Measurements from ENCODE around the gene VSIG10L2.

VSIG10L2 gene

DNA sequence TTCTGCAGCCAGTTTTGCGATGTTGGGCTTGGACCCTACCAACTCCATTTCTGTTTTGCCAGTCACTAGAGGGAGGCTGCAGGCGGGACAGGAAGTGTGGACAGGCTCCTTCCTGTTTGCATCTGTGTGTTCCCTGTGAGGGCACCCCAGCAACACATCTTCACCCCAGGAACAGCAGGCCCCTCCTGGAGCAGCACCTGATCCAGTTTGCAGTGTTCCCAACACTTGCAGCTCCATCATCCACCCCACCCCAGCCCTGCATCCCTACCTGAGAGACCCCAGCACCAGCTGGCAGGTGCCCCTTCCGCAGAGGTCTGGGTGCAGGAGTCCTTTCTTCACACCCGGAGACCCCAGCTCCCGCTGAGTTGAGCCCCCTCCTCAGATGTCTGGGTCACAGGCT lies 7.4 kb upstream of the VSIG10L2 start:
- TF ChIP-seq, protein P1, sequence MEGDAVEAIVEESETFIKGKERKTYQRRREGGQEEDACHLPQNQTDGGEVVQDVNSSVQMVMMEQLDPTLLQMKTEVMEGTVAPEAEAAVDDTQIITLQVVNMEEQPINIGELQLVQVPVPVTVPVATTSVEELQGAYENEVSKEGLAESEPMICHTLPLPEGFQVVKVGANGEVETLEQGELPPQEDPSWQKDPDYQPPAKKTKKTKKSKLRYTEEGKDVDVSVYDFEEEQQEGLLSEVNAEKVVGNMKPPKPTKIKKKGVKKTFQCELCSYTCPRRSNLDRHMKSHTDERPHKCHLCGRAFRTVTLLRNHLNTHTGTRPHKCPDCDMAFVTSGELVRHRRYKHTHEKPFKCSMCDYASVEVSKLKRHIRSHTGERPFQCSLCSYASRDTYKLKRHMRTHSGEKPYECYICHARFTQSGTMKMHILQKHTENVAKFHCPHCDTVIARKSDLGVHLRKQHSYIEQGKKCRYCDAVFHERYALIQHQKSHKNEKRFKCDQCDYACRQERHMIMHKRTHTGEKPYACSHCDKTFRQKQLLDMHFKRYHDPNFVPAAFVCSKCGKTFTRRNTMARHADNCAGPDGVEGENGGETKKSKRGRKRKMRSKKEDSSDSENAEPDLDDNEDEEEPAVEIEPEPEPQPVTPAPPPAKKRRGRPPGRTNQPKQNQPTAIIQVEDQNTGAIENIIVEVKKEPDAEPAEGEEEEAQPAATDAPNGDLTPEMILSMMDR (IDR thresholded peaks at IDR 0.05; ENCODE audit: low read depth, low read length): no peak
- DNase-seq (ENCODE audit: extremely low read depth, low read depth): no peak

DNA sequence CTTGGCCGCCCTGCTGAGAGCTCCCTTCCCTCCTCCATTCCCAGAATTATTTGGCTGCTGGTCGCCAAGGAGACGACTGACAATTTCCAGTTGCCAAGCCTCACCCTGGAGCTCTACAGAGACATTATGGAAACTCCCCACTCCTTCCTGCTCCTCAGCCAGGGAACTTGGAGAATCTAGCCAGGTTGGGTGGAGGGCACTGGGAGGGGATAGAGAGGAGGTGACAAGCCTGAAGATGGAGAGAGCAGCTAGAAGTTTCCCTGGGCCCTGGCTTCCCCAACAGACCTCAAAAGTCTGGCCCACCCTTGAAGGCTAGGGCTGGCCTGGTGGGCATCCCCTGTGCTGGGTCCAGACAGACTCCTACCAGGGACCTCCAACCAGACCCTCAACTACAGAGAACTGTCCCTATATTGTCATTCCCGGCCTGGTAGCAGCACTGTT lies 6.7 kb upstream of the VSIG10L2 start:
- DNase-seq (ENCODE audit: extremely low read depth, low read depth): no peak
- TF ChIP-seq, protein P1 (IDR thresholded peaks at IDR 0.05; ENCODE audit: low read depth, low read length): no peak

DNA sequence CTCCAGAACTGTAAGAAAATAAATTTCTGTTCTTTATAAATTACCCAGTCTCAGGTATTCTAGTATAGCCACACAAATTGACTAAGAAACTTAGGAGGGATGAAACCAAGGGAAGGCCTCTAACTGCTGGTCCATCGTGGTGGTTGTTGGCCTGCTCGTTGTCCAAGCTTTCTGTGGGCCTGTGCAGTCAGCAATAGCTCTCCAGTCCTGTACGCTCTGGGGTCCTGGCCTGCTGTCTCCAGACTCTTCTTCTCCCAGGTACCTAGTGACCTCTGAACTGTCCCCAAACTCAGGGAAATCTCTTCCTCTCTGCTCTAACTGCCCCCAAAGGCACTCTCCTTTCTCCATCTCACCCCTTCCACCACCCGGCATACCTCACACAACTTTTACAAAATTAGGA lies 5.7 kb upstream of the VSIG10L2 start:
- TF ChIP-seq, protein P1 (IDR thresholded peaks at IDR 0.05; ENCODE audit: low read depth, low read length): no peak
- DNase-seq (ENCODE audit: extremely low read depth, low read depth): no peak

DNA sequence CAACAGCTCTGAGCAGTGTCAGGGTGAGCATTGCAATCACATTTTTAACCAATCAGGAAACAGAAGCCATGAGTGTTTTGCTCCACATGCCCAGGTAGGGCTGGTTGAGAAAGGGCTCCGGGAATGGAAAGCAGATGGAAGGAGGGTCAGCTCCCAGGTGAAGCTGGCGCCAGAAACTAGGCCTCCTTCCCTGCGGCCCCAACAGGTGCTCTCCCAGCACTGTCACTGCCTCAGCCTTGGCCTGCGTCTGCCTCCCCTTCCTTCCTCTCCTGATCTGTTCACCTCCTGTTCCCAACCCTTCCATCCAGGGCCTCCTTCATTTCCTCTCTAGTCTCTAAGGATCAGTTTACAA lies 4.6 kb upstream of the VSIG10L2 start:
- TF ChIP-seq, protein P1 (IDR thresholded peaks at IDR 0.05; ENCODE audit: low read depth, low read length): no peak

DNA sequence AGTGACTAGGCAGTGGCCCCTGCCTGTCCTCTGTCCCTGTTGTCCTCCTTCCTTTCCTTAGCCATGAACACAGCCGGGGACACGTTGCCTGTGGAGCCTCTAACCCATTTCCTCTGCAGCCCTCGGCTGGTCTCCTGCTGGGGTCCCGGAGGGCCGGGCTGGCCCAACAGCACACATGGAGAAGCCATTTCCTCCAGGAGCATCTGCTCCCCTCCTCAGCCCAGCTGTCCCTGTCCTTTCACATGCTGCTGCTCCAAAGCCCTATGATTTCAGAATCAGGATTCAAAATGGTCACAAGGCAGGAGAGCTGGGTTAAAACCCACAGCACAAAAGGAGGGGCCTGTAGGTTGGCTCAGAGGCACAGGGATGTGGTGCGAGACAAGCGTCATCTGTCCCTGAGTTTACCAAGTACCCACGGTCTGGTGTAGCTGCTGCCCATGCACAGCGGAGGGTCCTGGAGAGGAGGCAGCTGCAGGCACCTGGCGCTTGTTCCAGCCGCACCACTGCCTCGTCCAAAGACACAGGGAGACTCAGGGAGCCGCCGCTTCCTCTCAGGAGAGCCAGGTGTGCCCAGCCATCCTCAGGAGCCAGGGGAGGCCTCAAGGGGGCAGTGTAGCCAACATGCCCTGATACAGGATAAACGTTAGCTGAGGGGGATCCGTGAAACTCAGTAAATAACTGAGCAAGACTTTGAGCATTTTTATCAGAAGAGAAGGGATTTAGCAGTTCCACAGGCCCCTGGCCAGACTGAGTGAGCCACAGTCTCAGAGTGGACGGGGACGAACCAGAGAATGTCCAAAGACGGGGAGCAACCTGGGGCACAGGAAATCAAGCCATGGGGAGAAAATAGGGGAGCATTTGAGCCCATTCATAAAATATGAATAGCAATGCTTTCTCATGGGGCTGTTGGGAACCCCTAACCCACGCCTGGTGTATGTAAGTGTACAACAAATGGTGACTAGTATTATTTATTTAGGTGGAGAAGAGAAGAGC lies 3.9 kb upstream of the VSIG10L2 start:
- TF ChIP-seq, protein P1 (IDR thresholded peaks at IDR 0.05; ENCODE audit: low read depth, low read length): peak; percentile 64
- DNase-seq (ENCODE audit: extremely low read depth, low read depth): no peak

More for the DNA sequence above, 4.6 kb upstream of the VSIG10L2 start:
- no peak for DNase-seq (ENCODE audit: extremely low read depth, low read depth)

DNA sequence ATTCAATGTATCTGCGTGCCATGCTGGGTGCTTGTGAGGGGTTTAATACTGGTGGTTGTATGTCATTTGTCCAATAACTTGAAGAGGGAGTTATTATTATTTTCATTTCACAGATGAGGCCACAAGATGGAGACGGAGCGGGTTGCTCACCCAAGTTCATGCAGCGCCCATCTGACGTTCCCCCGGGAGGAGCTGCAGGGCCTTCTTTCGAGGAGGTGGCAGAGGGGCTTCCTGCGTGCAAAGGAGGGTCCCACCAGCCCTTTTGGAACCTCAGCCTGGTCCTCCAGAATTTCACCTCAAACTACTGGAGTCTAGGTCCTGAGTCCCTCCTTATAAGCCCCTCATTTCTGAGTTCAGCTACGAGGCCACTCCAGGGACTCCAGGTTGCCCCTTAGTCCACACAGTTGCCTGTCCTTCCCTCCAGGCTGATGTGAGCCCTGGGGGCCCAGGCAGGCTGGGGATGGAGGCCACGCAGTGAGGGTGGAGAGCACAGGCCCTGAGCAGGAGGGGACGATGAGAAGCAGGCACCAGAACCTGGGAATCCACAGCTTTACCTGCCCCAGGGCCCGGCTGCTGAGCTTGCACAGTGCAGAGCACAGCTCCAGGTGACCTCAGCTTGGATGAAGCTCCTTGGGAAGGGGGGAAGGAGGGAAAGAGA lies 2.9 kb upstream of the VSIG10L2 start:
- TF ChIP-seq, protein P1 (IDR thresholded peaks at IDR 0.05; ENCODE audit: low read depth, low read length): no peak

More for the DNA sequence above, 2.9 kb upstream of the VSIG10L2 start:
- DNase-seq (ENCODE audit: extremely low read depth, low read depth): no peak

Data from AG09319 (cell line).